Esophagus squamous epithelium (tissue), 4 donors: ENCODE data around the gene RNF123.

Source experiments
- POLR2A ChIP-seq, 4 donors: fragments of 450-650 bp; IDR thresholded peaks; one replicate each; pipeline ENCODE4 v1.6.1; 2017; ENCODE audit warnings: antibody characterized with exemption in 4 of 4, mild to moderate bottlenecking in 4 of 4, moderate library complexity in 3 of 4
- TF ChIP-seq, protein P1 (sequence below), 6 experiments: fragments of 450-650 bp in 4 of 6; fragments of 200-600 bp in 2 of 6; sonication (generic) in 2 of 6; IDR thresholded peaks; one replicate each; pipeline ENCODE4 v1.5.1; 2016 to 2019; ENCODE audit warnings: antibody characterized with exemption in 6 of 6, mild to moderate bottlenecking in 4 of 6, moderate library complexity in 4 of 6

- TF ChIP-seq, protein P1, sequence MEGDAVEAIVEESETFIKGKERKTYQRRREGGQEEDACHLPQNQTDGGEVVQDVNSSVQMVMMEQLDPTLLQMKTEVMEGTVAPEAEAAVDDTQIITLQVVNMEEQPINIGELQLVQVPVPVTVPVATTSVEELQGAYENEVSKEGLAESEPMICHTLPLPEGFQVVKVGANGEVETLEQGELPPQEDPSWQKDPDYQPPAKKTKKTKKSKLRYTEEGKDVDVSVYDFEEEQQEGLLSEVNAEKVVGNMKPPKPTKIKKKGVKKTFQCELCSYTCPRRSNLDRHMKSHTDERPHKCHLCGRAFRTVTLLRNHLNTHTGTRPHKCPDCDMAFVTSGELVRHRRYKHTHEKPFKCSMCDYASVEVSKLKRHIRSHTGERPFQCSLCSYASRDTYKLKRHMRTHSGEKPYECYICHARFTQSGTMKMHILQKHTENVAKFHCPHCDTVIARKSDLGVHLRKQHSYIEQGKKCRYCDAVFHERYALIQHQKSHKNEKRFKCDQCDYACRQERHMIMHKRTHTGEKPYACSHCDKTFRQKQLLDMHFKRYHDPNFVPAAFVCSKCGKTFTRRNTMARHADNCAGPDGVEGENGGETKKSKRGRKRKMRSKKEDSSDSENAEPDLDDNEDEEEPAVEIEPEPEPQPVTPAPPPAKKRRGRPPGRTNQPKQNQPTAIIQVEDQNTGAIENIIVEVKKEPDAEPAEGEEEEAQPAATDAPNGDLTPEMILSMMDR (IDR thresholded peaks at IDR 0.05) = no peak
- no peak for TF ChIP-seq POLR2A (IDR thresholded peaks at IDR 0.05)
Measured at GRCh38 chr3:49727924-49728361, 38.6 kb downstream of the RNF123 start.
